AG09309 (cell line): Measurements from ENCODE around the gene FOXK2.

Experiments used
- DNase-seq: peaks from one replicate; pipeline ENCODE4 v3.0.0-alpha.2; 2010; ENCODE audit warnings: low read depth
- H3K4me3 ChIP-seq: 2 replicates; pipeline ENCODE4 v1.5.1; 2011; ENCODE audit warnings: mild to moderate bottlenecking, low read depth, low read length, moderate library complexity; ENCODE audit not compliant: control insufficient read depth
- CTCF ChIP-seq: IDR thresholded peaks from 2 replicates; pipeline ENCODE4 v1.5.1; 2011; ENCODE audit warnings: mild to moderate bottlenecking, low read depth, low read length, inconsistent platforms; ENCODE audit not compliant: insufficient read depth, control insufficient read depth; ENCODE audit errors: missing control alignments

FOXK2 gene

GRCh38 chr17:82630212-82630611 is 110.7 kb downstream of the FOXK2 start:
- no peak for DNase-seq
- no peak overlapping the region for H3K4me3 ChIP-seq
- no peak for TF ChIP-seq CTCF

GRCh38 chr17:82631544-82631943 is 112.0 kb downstream of the FOXK2 start:
- no peak for TF ChIP-seq CTCF
- DNase-seq, result no peak
- H3K4me3 ChIP-seq, result no peak overlapping the region

- no peak overlapping the region for H3K4me3 ChIP-seq
- no peak for TF ChIP-seq CTCF
- no peak for DNase-seq
These were observed 112.9 kb downstream of the FOXK2 start for GRCh38 chr17:82632451-82632850.

- TF ChIP-seq CTCF, result no peak
- H3K4me3 ChIP-seq, result no peak overlapping the region
- DNase-seq, result no peak
These were observed 113.8 kb downstream of the FOXK2 start for GRCh38 chr17:82633343-82633742.

- no peak for DNase-seq
- no peak for TF ChIP-seq CTCF
- H3K4me3 ChIP-seq, result no peak overlapping the region
These were observed 117.4 kb downstream of the FOXK2 start for GRCh38 chr17:82636626-82637598.

- TF ChIP-seq CTCF, result no peak
- no peak for DNase-seq
- H3K4me3 ChIP-seq, result no peak overlapping the region
These were observed 118.7 kb downstream of the FOXK2 start for GRCh38 chr17:82638183-82638773.
